Esophagus muscularis mucosa (tissue), 4 donors: ENCODE measurements around the gene ZBTB45. TPM values are rescaled to one million over a fixed set of nuclear protein-coding genes. Genes with fewer than 3 reads are reported as not detected.

Experiments used
- DNase-seq: peaks from one replicate; pipeline ENCODE4 v3.0.0-alpha.2; 2017; ENCODE audit errors: extremely low spot score
- H3K27ac ChIP-seq, 4 donors: fragments of 200-600 bp; sonication (generic); replicated peaks in 1 of 4; 1 replicate in 3 of 4; 2 replicates in 1 of 4; pipeline ENCODE4 v1.5.1; 2016 to 2019; ENCODE audit warnings: mild to moderate bottlenecking in 1 of 4
- H3K27me3 ChIP-seq, 4 donors: fragments of 200-600 bp; sonication (generic); one replicate each; pipeline versions ENCODE4 v1.5.1 to v1.6.0; 2016 to 2019
- H3K36me3 ChIP-seq, 4 donors: fragments of 200-600 bp; sonication (generic); one replicate each; pipeline ENCODE4 v1.5.1; 2016 to 2019
- H3K4me1 ChIP-seq, 4 donors: fragments of 200-600 bp; sonication (generic); one replicate each; pipeline ENCODE4 v1.5.1; 2016 to 2019
- H3K4me3 ChIP-seq, 4 donors: fragments of 200-600 bp; sonication (generic); 1 replicate in 2 of 4; 2 replicates in 2 of 4; pipeline ENCODE4 v1.5.1; 2016 to 2019; ENCODE audit warnings: mild to moderate bottlenecking in 4 of 4, moderate library complexity in 1 of 4
- H3K9me3 ChIP-seq, 4 donors: fragments of 200-600 bp; sonication (generic); 1 replicate in 3 of 4; 2 replicates in 1 of 4; pipeline ENCODE4 v1.5.1; 2016 to 2019
- EP300 ChIP-seq: sonication (generic); formaldehyde crosslinking; IDR thresholded peaks from one replicate; pipeline ENCODE4 v1.6.1; 2017; ENCODE audit warnings: antibody characterized with exemption
- POLR2A ChIP-seq: fragments of 450-650 bp; IDR thresholded peaks from one replicate; pipeline ENCODE4 v1.6.1; 2017; ENCODE audit warnings: antibody characterized with exemption, moderate library complexity, mild to moderate bottlenecking, low read depth
- POLR2AphosphoS5 ChIP-seq, 2 donors: sonication (generic); formaldehyde crosslinking; IDR thresholded peaks; one replicate each; pipeline ENCODE4 v1.6.1; 2017; ENCODE audit warnings: antibody characterized with exemption in 2 of 2
- WGBS: methylation state at CpG from one replicate; pipeline ENCODE4 v1.1.5; 2018; 5-methylcytosine and 5-hydroxymethylcytosine counted together
- intact Hi-C: fragments of 100-400 bp; cut with DNase I; formaldehyde crosslinking; loops from one replicate; pipeline ENCODE4 v1.15.1; 2023
- total RNA-seq, 4 donors: library from RNA; depleted of rRNA; stranded (reverse); fragments of >200 nt; gene quantifications; one replicate each; pipeline versions ENCODE4 v1.1.0 to v1.2.1, GENCODE V29; 2016
- TF ChIP-seq, protein P1 (sequence below), 3 experiments: fragments of 200-600 bp in 2 of 3; fragments of 450-650 bp in 1 of 3; sonication (generic) in 2 of 3; IDR thresholded peaks; one replicate each; pipeline ENCODE4 v1.5.1; 2017 to 2019; ENCODE audit warnings: antibody characterized with exemption in 3 of 3, mild to moderate bottlenecking in 2 of 3, moderate library complexity in 1 of 3

Gene ZBTB45
- total RNA-seq, 4 donors from 2014 or later: 8.8 to 20.0 (median 12.1) TPM

DNA sequence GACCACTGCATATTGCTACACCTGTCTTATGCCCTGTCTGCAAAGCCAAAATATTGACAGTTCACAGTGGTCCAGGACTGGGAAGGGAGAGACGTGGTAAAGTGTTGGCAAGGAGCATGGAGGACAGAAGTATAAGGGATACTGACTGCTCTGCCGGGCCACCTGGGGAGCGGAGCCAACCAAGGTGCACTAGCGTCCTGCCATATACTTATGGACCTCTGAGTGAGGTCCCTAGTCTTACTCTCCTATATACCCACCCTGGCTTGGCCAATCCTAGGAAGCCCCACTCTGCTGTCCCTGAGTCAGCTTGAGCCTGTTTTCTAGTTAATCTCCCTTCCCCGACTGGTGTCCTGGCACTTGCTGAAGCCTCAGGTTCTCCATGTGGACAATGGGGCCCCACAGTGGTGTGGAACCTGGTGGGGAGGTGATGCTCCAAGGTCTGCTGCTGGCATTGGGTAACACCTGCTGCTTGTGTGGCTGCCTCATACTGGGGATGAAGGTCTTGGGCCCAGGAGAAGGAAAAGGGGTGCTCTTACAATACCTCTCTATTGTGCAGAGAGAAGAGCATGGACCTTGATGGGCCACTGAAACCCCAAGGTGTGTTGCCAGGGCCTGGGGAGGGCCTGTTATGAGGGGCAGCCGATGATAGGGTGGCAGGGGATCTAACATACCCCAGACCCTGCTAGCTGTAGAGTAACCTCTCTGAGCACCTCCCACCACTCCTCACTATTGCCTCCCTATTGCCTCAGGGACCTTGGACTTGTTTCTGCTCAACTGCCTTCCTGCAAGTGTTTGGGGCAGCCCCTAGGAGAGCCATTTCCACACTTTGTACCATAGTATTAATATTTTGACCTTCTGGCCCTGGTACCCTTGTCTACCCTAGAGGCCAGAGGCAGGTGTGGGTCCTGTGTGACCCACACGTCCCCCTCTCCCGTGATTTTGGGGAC, 17.5 kb upstream of the ZBTB45 start:
- intact Hi-C loops: no loop called here
- Histone ChIP-seq H3K36me3 (no peaks in the 10 kb centered on the region), H3K4me3 (no peak overlapping the region), H3K4me1 (peaks cover 6 to 8% (median 8%) of the 10 kb centered on the region in 4 donors), H3K27me3 (peaks cover 0 to 51% (median 13%) of the 10 kb centered on the region in 4 donors), H3K9me3 (no peaks in the 10 kb centered on the region), H3K27ac (no peak overlapping the region)
- no peak for DNase-seq
- no peak for TF ChIP-seq EP300
- TF ChIP-seq POLR2A: no peak
- whole genome bisulfite sequencing: 79% methylated on average over 8 of the region's 8 CpGs

DNA sequence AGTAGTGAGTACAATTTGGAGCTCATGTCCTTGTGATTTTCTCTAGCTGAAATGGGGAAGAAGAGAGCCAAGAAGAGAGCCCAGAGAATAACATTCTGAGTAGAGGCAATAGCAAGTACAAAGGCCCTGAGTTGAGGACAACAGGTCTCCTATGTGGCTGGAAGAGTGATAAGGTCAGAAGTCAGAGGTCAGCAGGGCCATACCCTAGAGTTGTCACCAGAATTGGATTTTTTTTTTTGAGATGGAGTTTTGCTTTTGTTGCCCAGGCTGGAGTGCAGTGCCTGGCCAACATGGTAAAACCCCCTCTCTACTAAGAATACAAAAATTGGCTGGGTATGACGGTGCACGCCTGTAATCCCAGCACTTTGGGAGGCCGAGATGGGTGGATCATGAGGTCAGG, 16.2 kb upstream of the ZBTB45 start:
- WGBS: 92% methylated on average over 3 of the region's 3 CpGs
- intact Hi-C loops: no loop called here

DNA sequence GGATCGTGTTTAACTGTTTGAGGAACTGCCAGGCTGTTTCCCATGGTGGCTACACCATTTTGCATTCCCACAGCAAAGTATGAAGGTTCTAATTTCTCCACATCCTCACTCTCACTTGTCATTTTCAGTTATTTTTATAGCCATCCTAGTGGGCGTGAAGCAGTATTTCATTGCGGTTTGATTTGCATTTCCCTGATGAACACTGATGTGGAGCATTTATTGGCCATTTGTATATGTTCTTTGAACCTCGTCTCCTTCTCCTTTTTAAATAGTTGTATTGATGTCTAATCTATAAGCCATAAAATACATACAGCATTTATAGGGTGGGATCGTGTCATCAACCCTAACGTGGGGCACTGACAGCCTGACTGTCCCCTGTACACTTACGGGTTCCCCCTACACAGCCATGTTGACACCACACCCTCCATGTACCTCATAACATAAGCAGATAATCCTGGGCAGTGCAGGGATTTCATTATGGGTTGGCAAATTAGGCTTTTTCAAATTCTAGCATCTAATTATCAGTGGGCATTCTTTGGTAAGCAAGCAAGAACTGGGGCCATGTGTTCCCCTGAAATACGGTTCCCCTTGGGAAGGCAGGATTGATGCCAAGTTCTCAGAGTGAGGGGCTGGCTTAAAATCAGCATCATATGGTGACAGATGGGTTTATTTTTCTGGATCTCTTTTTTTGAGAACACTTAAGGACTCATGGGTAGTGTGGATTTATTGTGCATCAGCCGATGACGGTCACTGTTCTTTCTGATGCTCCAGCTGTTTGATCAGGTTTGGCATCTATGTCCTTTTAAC, 11.6 kb upstream of the ZBTB45 start:
- WGBS: 77% methylated on average over 10 of the region's 10 CpGs
- TF ChIP-seq POLR2A (no peak), EP300 (no peak), POLR2AphosphoS5 (IDR thresholded peaks at IDR 0.05) (no peak)
- TF ChIP-seq, protein P1, sequence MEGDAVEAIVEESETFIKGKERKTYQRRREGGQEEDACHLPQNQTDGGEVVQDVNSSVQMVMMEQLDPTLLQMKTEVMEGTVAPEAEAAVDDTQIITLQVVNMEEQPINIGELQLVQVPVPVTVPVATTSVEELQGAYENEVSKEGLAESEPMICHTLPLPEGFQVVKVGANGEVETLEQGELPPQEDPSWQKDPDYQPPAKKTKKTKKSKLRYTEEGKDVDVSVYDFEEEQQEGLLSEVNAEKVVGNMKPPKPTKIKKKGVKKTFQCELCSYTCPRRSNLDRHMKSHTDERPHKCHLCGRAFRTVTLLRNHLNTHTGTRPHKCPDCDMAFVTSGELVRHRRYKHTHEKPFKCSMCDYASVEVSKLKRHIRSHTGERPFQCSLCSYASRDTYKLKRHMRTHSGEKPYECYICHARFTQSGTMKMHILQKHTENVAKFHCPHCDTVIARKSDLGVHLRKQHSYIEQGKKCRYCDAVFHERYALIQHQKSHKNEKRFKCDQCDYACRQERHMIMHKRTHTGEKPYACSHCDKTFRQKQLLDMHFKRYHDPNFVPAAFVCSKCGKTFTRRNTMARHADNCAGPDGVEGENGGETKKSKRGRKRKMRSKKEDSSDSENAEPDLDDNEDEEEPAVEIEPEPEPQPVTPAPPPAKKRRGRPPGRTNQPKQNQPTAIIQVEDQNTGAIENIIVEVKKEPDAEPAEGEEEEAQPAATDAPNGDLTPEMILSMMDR (IDR thresholded peaks at IDR 0.05): no peak
- Histone ChIP-seq H3K27ac (no peak overlapping the region), H3K27me3 (peaks cover 0 to 28% (median 0%) of the 10 kb centered on the region in 4 donors), H3K4me3 (no peak overlapping the region), H3K4me1 (no peaks in the 10 kb centered on the region), H3K9me3 (no peaks in the 10 kb centered on the region), H3K36me3 (no peaks in the 10 kb centered on the region)
- intact Hi-C loops: no loop called here
- DNase-seq: no peak

More for the DNA sequence above, 16.2 kb upstream of the ZBTB45 start:
- H3K9me3 ChIP-seq: no peaks in the 10 kb centered on the region
- TF ChIP-seq POLR2AphosphoS5 (IDR thresholded peaks at IDR 0.05) (no peak), EP300 (no peak), POLR2A (no peak)
- TF ChIP-seq, protein P1 (IDR thresholded peaks at IDR 0.05): no peak
- H3K4me1 ChIP-seq: peaks cover 6 to 8% (median 8%) of the 10 kb centered on the region in 4 donors
- H3K27ac ChIP-seq: no peak overlapping the region
- no peaks in the 10 kb centered on the region for H3K36me3 ChIP-seq
- no peak overlapping the region for H3K4me3 ChIP-seq
- peaks cover 0 to 62% (median 13%) of the 10 kb centered on the region in 4 donors for H3K27me3 ChIP-seq
- DNase-seq: no peak

DNA sequence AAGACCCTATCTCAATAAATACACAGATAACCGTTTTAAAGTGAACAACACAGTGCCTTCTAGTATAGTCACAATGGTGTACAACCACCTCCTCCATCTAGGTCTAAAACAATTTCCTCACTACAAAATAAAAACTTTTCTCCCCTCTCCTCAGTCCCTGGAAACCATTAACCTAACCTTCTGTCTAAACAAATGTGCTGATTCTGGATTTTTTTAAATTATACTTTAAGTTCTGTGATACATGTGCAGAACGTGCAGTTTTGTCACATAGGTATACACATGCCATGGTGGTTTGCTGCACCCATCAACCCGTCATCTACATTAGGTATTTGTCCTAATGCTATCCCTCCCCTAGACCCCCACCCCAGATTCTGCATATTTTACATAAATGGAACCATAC, 9.8 kb upstream of the ZBTB45 start:
- TF ChIP-seq POLR2A (no peak), POLR2AphosphoS5 (IDR thresholded peaks at IDR 0.05) (no peak), EP300 (no peak)
- TF ChIP-seq, protein P1 (IDR thresholded peaks at IDR 0.05): no peak
- intact Hi-C loops: no loop called here
- Histone ChIP-seq H3K27ac (no peak overlapping the region), H3K4me1 (no peaks in the 10 kb centered on the region), H3K27me3 (peaks cover 0 to 28% (median 0%) of the 10 kb centered on the region in 4 donors), H3K4me3 (no peak overlapping the region), H3K36me3 (no peaks in the 10 kb centered on the region), H3K9me3 (no peaks in the 10 kb centered on the region)
- 75% methylated on average over 3 of the region's 3 CpGs for WGBS
- no peak for DNase-seq

DNA sequence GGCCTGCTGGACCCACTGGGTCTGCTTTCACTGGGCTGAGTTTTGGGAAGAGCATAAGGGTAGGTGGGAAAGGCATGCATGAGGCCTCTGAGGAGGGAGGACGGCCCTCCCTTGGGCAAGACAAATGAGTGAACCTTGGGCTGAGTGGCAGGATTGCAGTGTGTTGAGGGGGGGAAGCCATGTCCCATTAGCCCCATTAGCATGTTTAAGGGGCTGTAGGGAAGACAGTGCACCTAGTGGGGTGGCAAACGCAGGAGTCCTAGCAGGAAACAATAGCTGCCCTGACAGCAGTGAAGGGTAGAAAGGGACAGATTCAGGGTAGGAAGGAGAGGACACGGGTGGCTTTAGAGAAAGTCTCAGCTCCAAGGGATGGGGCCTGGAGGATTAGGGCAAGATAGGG, 3.1 kb upstream of the ZBTB45 start:
- intact Hi-C loops: no loop called here
- 92% methylated on average over 3 of the region's 3 CpGs for WGBS

More for the DNA sequence above, 3.1 kb upstream of the ZBTB45 start:
- peaks cover 0 to under 1% (median 0%) of the 10 kb centered on the region in 4 donors for H3K36me3 ChIP-seq
- peaks cover 18 to 25% (median 24%) of the 10 kb centered on the region in 4 donors for H3K4me1 ChIP-seq
- no peaks in the 10 kb centered on the region for H3K9me3 ChIP-seq
- no peak for TF ChIP-seq POLR2AphosphoS5 (IDR thresholded peaks at IDR 0.05)
- TF ChIP-seq EP300: no peak
- TF ChIP-seq, protein P1 (IDR thresholded peaks at IDR 0.05): no peak
- no peak for TF ChIP-seq POLR2A
- no peaks in the 10 kb centered on the region for H3K27me3 ChIP-seq
- H3K4me3 ChIP-seq: no peak overlapping the region
- no peak overlapping the region for H3K27ac ChIP-seq
- DNase-seq: no peak
